NCI-H1092 (cell line): ENCODE data around the gene WDR77.
A peak's percentile ranks its signal among the peaks of the same experiment; 100 is the strongest.

ENCODE experiments used
- DNase-seq: peaks from one replicate; lab custom pipeline; 2025; lab: John Stamatoyannopoulos, UW

The WDR77 gene

GRCh38 chr1:111448918-111449702, at the start of gene WDR77, which contains the start of gene ATP5PB:
TSS of gene WDR77 (minus strand) at chr1:111449256. CDS start at chr1:111449169, 87 bp downstream.
TSS of gene ATP5PB (plus strand) at chr1:111449464. CDS start at chr1:111449542, 78 bp downstream.
- DNase-seq: peak; percentile 99

DNA sequence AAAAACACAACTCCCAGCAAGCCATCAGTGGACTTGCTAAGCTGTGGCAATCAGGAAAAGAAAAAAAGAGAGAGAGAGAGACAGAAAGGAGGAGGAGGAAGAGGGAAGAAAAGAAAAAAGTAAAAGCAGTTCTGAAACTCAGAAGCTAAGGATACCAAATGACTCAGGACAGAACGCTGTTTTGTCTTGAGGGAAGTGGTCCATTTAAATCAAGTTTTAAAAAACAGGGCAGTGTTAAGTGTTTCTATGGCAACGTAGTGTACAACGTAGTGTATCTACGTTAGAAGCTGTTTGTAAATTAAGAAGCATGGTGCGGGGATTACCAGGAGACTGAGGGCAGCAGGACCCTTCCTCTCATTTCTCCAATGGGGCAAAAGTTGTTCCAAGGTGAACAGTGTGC, 48.5 kb upstream of the WDR77 start:
- no peak for DNase-seq

DNA sequence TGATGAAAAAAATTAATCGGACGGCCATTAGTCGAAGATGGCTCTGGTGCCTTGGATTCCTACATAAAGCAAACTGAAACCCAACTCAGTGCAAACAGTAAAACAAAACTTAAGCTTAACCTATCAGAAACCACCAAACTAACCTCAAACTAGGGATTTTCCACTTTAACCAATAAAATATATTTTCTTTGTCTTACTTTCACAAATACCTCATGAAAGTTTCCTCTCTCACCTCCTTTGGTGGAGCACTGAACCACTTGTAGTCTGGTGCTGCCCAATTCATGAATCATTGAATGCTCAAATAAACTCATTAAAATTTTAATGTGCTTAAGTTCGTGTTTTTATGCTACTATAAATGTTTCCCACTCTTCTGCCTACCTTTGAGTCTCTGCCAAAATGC, 47.3 kb upstream of the WDR77 start:
- DNase-seq: no peak

- DNase-seq: no peak
Measured at GRCh38 chr1:111491070-111491469, 42.0 kb upstream of the WDR77 start.

GRCh38 chr1:111490220-111490619, 41.2 kb upstream of the WDR77 start:
- no peak for DNase-seq

- no peak for DNase-seq
Measured at GRCh38 chr1:111489604-111490003, 40.5 kb upstream of the WDR77 start.

DNA sequence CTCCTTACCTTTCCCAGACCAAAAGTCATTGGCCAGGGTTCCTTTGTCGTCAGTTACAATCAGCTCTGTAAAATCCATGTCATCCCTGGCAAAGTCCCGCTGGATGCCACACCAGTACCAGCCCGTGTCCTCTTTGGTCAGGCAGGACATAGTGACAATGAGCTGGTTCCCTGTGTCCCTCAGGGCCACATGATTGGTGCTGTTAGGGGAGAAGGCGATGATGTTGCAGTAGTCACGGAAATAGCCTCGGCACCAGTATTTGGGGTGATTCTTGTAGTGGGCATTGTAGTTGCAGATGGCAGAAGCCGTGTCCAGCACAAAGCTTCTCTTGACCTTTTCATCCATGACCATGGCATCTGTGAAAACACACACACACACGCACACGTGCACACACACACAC, 39.6 kb upstream of the WDR77 start:
- no peak for DNase-seq

GRCh38 chr1:111487133-111487532, 38.1 kb upstream of the WDR77 start:
- no peak for DNase-seq

GRCh38 chr1:111486431-111486830, 37.4 kb upstream of the WDR77 start:
- DNase-seq: no peak

- DNase-seq: no peak
Measured at GRCh38 chr1:111484391-111485026, 35.5 kb upstream of the WDR77 start.

- no peak for DNase-seq
Measured at GRCh38 chr1:111483876-111484275, 34.8 kb upstream of the WDR77 start.

DNA sequence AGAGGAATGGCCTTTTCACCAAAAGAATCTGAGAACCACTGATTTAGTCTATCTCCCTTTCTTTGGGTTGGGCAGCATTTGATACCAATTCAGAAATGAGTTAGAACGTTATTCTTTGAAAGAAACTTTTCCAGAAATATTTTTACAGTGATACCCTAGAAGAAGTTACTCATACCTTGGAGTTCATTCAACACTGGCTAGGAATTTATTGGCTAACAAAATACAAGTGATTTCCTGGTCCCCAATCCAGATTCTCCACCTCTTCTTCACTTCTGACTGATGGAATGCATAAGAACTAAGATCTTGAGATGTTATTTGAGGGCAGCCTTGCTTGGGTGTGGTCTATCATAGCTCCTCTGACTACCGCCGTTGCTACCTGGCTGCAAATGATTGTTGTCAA, 34.1 kb upstream of the WDR77 start:
- no peak for DNase-seq

- DNase-seq: peak; percentile 27
Measured at GRCh38 chr1:111481387-111482221, 32.5 kb upstream of the WDR77 start.

DNA sequence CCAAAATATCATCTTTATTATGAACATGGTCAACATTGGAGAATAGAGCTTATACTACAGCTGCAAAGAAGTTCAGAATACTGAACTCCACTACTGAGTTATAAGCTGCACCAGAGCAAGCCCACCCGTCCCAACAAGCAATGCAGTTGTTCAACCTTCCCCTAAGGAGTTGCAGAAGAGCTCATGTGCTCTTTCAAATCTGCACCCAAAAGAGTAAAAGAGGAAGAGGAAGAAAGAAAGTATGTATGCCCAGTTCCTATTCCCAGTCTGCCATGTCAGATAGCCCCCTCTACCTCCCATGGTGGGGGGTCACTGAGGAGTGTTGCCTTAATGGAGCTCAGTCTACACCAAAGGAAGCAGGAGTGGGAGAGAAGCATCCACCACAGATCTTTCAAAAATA, 31.6 kb upstream of the WDR77 start:
- no peak for DNase-seq

GRCh38 chr1:111476761-111477309, 27.8 kb upstream of the WDR77 start:
- DNase-seq: no peak

DNA sequence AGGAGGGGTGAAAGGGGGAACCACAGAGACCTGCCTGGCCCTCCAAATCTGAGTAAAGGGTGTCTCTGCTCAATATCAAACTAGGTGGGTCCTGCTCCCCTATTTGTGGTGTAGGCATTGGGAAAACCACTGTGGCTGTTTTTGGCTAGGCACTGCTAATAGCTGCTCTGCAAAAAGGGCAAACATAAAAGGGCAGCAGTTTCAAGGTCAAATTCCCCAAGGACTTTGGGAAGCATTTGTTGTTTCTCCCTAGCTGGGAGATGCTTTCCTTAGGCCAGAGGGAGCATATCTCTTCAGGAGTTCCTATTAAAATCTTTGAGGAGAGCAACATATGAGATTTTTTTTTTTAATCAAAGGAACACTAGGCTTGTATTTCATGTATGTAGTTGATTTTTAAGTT, 27.2 kb upstream of the WDR77 start:
- DNase-seq: no peak

DNA sequence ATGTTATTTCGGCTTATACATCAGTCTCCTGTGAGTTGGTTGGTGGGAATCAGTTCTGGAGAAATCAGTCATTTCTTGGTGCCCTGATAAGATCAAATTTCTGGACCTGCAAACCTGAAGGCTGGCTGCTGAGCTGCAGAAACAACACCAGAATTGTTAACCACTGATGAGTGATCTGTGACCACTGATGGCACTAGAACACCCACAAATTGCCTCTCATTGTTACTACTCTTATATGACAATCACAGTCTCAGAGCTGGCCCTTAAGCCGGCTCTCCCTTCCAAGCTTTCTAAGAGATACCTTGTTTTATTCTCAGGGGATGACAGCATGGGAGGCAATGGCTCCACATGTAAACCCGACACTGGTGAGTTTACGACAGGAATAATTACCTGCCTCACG, 26.6 kb upstream of the WDR77 start:
- DNase-seq: no peak

- no peak for DNase-seq
Measured at GRCh38 chr1:111474521-111474920, 25.5 kb upstream of the WDR77 start.

DNA sequence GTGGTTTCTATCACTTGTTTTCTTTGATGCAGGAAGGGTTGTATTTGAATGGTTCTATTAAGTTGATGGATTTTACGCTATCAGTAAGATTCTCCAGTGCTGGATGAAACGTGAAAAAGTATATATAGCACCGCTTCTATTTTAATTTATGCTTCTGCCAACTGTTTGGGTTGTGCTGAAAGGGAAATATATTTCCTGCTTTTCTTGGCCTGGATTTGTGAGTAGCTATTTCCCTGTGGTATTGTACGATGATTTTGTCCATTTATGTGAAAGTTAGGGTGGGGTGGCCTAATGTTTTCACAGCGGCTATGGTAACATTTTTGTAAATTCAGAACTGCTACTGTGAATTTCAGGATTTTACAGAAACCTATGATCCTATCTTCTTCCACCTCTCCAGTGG, 25.1 kb upstream of the WDR77 start:
- DNase-seq: no peak

DNA sequence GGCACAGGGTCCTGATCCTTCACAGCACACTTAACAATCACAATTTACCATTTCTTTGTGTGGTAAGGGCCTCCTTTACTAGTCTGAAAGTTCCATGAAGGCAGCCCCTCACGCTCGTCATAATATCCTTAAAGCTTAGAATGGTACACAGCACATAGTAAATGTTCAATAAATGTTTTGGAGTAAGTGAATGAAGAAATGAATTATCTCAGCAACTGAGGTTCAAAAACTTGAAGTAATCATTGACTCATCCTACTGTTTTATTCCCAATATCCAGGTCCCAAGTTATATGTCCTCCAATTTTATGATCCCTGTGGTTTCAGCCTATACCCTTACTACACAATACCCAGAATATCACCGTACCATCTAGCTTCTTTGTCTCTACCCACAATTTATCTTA, 22.5 kb upstream of the WDR77 start:
- no peak for DNase-seq

GRCh38 chr1:111471012-111471411, 22.0 kb upstream of the WDR77 start:
- no peak for DNase-seq

- no peak for DNase-seq
Measured at GRCh38 chr1:111470596-111470995, 21.5 kb upstream of the WDR77 start.
